Measurements from ENCODE around the gene SIRT1.
A peak's percentile ranks its signal among the peaks of the same experiment; 100 is the strongest.
"Not testable (repeated sequence)": the region's sequence is repeated elsewhere in the genome, so short reads cannot be mapped to it uniquely, and the experiment has no call there.

SIRT1 gene

DNA sequence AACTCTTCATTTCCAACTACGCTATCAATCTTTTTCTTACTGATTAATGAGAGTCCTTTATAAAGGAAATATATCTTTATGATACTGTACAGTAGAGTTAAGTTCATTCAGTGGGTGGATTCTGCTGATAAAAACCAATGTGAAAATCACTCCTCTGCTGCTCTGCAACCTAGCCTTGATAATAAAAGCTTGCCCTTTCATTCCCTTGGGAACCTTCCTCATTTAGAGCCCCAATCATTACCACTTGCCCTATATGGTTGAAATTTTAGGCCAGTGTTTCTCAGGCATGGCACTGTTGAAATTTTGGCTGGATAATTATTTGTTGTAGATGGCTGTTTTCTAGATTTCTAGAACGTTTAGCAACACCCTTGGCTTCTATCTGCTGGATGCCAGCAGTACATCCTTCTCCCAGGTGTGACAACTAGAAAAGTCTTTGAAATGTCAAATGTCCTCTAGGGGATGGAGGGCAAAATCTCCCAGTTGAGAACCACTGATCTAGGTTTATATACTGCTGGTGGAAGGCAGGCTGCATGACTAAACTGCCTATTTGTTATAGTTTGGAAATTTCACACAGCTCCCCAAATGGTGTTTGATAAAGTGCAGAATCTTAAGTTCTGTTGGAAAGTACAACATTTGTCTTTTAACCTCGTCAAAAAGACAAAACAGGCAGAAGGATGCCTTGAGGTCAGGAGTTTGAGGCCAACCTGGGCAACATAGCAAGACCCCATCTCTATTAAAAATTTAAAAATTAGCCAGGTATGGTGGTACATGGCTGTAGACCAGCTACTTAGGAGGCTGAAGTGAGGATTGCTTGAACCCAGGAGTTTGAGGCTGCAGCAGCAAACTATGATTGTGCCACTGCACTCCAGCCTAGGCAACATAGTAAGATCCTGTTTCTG, 8.9 kb upstream of the SIRT1 start:
- no peak for DNase-seq
- intact Hi-C loops (cut with DNase I) = no loop called here

GRCh38 chr10:67877421-67877820, 7.0 kb upstream of the SIRT1 start:
- DNase-seq; intact Hi-C loops (cut with DNase I): not testable (repeated sequence)

GRCh38 chr10:67878133-67878532, 6.3 kb upstream of the SIRT1 start:
- no peak for DNase-seq
- intact Hi-C loops (cut with DNase I) = no loop called here

- no peak for DNase-seq
- intact Hi-C loops (cut with DNase I) = loop anchor here (1.0 to 10.0 kb wide), 4 partner anchors 37 to 523 kb away; partner anchors contain the start of genes HERC4, HNRNPH3, PBLD and RUFY2
Observed at GRCh38 chr10:67883710-67884312, 645 bp upstream of the SIRT1 start.

- intact Hi-C loops (cut with DNase I) = loop anchor here (1.0 to 10.0 kb wide), 4 partner anchors 38 to 522 kb away; partner anchors contain the start of genes HERC4, HNRNPH3, PBLD and RUFY2
- DNase-seq = peak; percentile 61 to 97 (median 78)
Observed at GRCh38 chr10:67884842-67885670, 600 bp downstream of the SIRT1 start.

- no peak for DNase-seq
- intact Hi-C loops (cut with DNase I) = no loop called here
Observed at GRCh38 chr10:67893637-67894036, 9.2 kb downstream of the SIRT1 start.

DNA sequence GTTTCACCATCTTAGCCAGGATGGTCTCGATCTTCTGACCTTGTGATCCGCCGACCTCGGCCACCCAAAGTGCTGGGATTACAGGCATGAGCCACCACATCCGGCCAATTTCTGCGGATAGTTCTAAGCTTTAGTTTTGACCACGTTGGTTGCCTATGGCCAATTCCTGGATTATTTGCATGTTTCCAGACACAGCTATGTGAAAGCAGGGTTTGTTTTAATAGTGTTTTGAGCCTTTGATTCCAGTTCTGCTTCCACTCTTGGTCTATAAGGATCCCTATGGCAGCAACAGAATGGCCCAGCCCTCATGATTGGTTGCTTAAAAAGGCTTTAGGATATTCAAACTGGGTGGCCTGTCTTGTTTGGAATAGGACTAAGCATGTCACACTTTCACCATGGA, 19.1 kb downstream of the SIRT1 start:
- no peak for DNase-seq
- intact Hi-C loops (cut with DNase I) = no loop called here

DNA sequence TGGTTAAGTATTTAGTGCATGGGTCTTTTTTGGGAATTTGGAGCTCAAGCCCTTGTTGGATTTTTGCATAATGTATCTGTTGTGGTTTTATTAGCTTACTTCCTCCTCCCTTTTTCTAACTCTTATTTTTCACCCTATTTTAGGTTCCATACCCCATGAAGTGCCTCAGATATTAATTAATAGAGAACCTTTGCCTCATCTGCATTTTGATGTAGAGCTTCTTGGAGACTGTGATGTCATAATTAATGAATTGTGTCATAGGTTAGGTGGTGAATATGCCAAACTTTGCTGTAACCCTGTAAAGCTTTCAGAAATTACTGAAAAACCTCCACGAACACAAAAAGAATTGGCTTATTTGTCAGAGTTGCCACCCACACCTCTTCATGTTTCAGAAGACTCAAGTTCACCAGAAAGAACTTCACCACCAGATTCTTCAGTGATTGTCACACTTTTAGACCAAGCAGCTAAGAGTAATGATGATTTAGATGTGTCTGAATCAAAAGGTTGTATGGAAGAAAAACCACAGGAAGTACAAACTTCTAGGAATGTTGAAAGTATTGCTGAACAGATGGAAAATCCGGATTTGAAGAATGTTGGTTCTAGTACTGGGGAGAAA, 28.0 kb downstream of the SIRT1 start:
- no peak for DNase-seq
- intact Hi-C loops (cut with DNase I) = no loop called here

GRCh38 chr10:67914777-67915340, 30.4 kb downstream of the SIRT1 start:
- intact Hi-C loops (cut with DNase I) = no loop called here
- DNase-seq = no peak

DNA sequence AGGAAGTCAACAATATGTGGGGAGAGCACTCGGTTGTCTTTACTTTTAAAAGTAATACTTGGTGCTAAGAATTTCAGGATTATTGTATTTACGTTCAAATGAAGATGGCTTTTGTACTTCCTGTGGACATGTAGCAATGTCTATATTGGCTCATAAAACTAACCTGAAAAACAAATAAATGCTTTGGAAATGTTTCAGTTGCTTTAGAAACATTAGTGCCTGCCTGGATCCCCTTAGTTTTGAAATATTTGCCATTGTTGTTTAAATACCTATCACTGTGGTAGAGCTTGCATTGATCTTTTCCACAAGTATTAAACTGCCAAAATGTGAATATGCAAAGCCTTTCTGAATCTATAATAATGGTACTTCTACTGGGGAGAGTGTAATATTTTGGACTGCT, 32.7 kb downstream of the SIRT1 start:
- intact Hi-C loops (cut with DNase I) = no loop called here
- DNase-seq = no peak

DNA sequence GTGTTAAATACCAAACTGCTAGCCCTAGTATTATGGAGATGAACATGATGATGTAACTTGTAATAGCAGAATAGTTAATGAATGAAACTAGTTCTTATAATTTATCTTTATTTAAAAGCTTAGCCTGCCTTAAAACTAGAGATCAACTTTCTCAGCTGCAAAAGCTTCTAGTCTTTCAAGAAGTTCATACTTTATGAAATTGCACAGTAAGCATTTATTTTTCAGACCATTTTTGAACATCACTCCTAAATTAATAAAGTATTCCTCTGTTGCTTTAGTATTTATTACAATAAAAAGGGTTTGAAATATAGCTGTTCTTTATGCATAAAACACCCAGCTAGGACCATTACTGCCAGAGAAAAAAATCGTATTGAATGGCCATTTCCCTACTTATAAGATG, 33.2 kb downstream of the SIRT1 start:
- no peak for DNase-seq
- intact Hi-C loops (cut with DNase I) = no loop called here

DNA sequence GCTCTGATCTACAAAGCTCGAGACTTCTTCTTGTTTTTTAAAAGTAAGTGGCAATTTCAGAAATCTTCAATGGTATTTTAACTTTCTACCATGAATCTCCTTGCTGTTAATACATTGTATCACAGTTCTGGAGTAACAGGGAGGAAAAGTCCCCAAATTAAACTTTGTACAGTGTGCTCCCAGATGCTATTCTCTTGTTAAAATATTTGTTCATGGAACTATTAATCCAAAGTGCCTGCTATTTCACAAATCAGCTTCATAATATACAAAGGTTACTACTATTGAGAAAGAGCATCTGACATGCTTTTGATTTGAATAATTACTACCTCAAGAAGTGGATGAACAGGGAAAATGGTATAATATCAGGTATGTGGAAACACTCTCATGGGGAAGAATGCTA, 36.6 kb downstream of the SIRT1 start:
- intact Hi-C loops (cut with DNase I) = no loop called here
- DNase-seq = no peak

- no peak for DNase-seq
- intact Hi-C loops (cut with DNase I) = no loop called here
Observed at GRCh38 chr10:67923551-67923950, 39.1 kb downstream of the SIRT1 start.

GRCh38 chr10:67924136-67924535, 39.7 kb downstream of the SIRT1 start:
- intact Hi-C loops (cut with DNase I) = no loop called here
- no peak for DNase-seq

GRCh38 chr10:67925449-67926005, 41.1 kb downstream of the SIRT1 start:
- intact Hi-C loops (cut with DNase I) = no loop called here

DNA sequence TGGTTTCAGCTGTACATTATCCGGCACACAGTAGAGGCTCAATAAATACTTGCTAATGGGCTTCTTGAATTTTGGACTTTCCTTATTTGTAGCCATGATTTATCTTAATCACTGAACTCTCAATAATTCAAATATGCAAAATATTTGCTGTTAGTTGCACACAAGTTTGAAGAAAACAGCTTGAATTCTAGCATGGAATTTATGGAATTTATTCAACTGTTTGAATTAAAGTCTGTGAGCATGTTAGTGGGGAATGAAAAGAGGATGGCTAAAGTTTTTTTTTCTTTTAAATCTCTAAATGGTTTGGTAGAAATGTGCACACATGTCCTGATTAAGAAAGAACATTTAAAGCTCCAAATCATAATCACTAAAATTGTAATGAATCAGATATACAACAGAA, 42.5 kb downstream of the SIRT1 start:
- intact Hi-C loops (cut with DNase I) = no loop called here
- no peak for DNase-seq

More at GRCh38 chr10:67925449-67926005, 41.1 kb downstream of the SIRT1 start:
- DNase-seq = no peak

GRCh38 chr10:67933199-67933598, 48.7 kb downstream of the SIRT1 start:
- intact Hi-C loops (cut with DNase I) = no loop called here
- DNase-seq = no peak

DNA sequence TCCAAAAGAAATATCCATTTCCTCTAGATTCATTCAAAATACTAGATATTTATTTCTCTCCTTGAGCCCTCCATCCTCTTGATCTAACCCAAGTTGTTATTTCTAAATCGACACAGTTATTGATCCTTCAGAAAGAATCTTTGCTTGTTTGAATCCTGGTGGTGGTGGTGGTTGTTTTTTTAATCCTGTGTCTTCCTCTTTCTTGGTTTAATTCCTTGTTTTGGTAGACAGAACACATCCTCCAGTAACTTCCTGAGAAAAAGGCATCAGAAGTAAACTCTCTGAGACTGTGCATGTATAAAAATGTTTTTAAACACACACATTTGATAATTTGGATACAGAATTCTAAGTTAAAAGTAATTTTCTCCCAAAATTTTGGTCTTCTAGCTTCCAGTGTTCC, 49.9 kb downstream of the SIRT1 start:
- intact Hi-C loops (cut with DNase I) = no loop called here
- no peak for DNase-seq

- intact Hi-C loops (cut with DNase I) = no loop called here
- DNase-seq = no peak
Observed at GRCh38 chr10:67935223-67935622, 50.8 kb downstream of the SIRT1 start.

DNA sequence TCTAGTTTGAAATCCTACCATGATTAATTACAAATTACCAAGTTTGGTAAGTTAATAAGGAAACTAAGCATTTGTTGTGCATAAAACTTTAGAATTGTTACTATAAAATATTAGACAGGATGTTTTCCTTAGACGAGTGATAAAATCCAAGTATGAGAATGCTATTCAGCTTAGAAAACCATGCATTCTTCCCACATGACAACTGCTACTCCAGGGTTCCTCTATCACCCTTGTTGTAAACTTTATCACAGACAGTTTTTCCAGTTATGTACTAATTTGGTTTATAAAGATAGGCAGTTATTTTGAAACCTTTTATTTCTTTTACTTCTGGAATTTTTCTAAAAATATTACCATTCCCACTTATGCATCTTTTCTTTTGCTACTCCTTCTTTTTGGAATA, 52.0 kb downstream of the SIRT1 start:
- intact Hi-C loops (cut with DNase I) = no loop called here
- DNase-seq = no peak
